IPS-18c (cell line): Measurements from ENCODE around the gene EXD3.

Source experiments
- H3K4me3 ChIP-seq: 2 replicates; pipeline ENCODE4 v1.7.0; 2013; ENCODE audit warnings: low read depth, mild to moderate bottlenecking, low read length, moderate library complexity; ENCODE audit not compliant: insufficient read depth
- H3K9me3 ChIP-seq: one replicate; pipeline ENCODE4 v1.6.1; 2013; ENCODE audit warnings: mild to moderate bottlenecking, low read length, moderate library complexity; ENCODE audit not compliant: control insufficient read depth, insufficient read depth

EXD3 gene

DNA sequence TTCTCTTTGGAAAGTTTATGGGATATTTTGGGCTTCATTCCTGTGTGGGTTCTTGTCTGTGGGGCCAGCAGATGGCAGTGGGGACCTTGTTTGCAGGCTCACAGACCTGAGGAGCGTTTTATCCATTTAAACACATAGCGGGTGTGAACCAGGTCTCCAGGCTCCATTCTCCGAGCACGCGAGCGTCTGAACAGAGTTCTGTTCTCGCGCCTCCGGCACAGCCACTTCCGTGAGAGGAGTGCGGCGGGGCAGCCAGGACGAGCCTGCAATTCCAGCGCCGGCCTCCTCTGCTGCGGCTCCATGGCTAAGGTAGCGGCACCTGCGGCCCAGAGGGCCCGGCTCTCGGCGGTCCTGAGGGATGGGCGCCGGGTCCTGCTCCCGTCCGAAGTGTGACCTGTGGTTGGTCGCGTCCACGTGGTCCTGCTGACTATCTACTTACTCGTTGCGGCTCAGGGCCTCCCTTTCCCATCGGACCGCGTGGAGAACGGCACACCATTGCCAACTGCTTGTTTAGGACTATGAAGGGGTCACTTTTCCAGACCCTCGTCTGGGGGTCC lies 128.2 kb downstream of the EXD3 start:
- peaks cover 3% of the 10 kb centered on the region for H3K9me3 ChIP-seq
- H3K4me3 ChIP-seq = peak overlapping the region; percentile 16; the same call in 1 of the 2 replicates

DNA sequence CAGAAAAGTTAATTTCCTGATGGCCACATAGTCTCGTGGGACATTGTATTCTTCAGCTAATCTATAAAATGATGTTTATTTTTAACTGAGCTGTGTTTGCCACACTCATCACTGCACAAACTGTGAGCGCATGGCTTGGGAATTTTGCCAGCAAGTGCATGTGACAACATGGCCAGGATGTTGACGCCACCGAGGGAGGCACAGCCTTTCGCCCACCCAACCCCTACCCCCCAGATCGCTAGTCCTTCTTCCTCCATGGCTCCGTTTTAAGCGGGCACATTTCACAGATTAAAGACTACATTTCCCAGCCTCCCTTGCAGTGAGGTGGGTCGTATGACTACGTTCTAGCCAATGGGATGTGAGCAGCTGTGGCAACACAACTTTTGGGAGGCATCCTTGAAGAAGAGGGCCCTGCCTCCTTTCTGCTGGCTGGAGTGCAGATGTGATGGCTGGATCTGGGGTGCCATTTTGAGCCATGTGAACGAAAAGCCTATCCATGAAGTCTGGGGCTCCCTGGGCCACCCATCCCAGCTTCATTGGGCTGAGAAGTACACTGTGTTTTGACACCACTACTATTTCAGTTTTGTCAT lies 128.8 kb downstream of the EXD3 start:
- no peak overlapping the region for H3K4me3 ChIP-seq
- H3K9me3 ChIP-seq = peaks cover 3% of the 10 kb centered on the region

DNA sequence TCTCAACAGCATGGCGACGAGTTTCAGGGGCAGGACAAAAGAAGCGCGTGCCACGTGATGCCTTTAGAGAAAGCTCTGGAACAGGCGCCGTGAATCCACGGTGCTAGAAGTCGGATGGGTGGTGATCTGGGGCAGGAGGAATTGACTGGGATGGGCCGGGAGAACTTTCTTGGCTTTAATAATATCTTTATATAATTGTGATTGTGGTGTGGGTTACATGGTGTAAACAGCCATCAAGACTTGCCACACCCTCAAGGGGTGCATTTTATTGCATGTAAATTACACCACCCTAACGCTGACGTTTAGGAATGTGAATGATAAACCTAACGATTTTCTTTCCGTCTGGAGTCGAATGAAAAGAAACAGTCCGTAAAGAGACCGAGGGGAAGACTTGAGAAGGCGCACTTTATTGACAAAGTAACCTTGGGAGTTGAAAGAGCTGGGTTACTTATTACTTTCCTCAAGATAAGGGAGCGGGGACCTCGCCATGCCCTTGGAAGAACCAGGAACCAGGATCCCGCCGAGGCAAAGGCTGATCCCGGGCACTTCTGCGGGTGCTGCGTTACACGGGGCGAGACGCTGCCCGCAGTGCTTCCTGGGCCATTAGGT lies 129.4 kb downstream of the EXD3 start:
- Histone ChIP-seq H3K9me3 (peaks cover 3% of the 10 kb centered on the region), H3K4me3 (no peak overlapping the region)

DNA sequence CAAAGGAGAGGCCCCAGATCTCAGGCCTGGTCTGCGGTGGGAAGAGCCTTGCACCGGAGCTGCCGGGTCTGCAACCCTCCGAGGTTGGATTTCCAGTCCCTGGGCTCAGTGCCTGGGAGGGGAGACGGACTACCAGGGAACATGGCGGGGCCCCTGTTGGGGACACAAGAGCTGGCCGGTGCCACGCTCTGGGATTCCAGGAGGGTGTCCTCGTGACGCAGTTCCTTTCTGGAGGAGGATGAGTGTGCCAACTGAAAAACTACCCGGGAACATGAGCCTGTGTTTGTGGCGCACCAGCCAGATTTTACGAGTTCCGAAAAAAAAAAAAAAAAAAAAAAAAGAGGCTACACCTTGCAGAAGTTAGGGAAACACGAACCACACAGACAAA lies 129.9 kb downstream of the EXD3 start:
- Histone ChIP-seq H3K4me3 (no peak overlapping the region), H3K9me3 (peaks cover 3% of the 10 kb centered on the region)

DNA sequence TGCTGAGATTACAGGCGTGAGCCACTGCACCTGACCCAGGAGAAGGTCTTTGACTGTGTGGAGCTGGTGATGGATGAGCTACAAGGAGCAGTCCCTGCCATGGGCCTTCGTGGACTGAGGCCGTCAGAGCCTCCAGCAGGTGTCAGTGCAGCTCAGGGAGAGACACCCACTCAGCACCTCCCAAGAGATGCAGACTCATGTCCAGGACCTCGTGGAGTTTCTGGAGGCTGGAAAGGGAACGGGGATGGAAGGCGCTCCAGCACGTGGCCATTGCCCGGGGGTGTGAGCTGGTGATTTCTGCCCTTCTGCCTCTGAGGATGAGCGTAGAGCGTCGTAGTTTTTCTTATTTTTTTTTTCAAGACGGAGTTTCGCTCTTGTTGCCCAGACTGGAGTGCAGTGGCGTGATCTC lies 136.0 kb downstream of the EXD3 start:
- Histone ChIP-seq H3K4me3 (no peak overlapping the region), H3K9me3 (no peaks in the 10 kb centered on the region)

DNA sequence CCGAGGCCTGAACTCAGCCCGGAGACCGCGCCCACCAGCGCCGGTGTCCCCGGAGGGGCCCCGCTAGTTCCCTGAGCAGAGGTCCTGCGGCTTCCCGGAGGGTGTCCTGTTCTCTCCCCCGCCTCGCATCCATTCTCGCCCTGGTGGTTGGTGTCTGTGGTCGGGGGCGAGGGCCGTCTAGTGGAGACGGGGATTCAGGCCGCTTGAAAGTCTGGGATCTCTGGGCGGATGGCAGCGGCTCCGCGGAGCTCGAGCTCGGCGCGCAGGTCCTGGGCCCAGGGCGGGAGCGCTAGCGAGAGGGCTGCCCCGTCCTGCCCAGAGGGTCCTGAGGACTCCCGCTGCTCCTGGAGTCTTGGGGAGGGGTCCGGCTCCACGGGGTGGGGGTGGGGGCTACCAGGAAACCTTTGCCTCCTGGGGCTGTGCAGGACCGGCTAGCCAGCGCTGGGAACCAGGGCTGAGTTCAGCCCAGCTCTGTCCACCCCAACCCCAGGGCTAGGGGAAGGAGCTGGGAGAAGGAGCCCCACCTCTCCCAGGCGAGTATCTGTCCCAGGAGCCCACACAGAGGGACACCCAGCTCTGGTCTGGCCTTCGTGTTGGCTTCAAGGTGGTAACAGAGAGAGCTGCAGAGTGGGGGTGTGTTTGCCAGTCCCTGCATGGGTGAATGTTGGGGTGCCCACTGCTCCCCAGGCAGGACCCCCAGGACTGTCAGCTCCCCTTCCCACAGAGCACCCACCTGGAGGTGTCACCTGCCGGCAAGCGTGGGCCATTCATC lies 141.4 kb downstream of the EXD3 start:
- Histone ChIP-seq H3K9me3 (no peaks in the 10 kb centered on the region), H3K4me3 (peak overlapping the region; percentile 58)

DNA sequence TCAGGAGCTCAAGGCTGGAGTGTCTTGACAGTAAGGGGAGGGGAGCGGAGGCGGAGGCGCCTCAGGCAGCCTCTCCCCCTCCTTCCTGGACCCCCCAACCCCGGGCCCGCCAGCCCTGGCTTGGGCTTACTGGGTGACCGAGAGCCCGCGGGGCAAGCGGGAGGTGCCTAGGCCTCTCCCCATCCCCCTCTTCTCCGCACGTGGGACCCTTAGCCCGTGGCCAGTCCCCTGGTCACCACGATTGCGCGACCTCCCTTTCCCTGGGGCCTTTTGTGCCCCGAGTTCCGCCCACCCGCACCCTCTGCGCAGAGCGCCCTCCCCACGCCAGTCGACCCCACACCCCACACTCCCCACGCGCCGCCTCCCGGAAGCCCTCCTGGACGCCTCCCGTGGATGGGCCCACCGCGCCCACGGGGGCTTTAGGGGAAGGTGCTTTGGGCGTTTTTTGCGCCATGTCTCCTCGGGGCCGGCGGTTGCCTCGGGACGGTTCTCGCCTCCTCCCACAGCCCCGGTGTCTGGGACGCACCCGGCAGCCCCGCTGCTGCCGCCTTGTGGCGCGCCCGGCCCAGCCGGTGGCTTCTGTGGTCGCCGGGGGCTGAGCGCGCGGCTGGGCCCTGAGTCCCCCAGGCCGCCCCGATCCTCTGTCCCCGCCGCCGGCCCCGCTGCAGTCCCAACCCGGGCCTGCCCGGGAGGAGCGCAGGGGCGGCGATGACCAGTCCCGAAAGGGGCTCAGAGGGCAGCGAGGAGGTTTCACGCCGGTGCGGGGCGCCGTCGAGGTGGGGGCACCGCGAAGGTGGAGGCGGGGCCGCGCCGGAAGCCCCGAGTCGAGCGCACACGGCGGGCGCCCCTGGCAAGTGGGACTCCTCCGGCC lies 142.3 kb downstream of the EXD3 start:
- Histone ChIP-seq H3K4me3 (peak overlapping the region; percentile 58), H3K9me3 (no peaks in the 10 kb centered on the region)

DNA sequence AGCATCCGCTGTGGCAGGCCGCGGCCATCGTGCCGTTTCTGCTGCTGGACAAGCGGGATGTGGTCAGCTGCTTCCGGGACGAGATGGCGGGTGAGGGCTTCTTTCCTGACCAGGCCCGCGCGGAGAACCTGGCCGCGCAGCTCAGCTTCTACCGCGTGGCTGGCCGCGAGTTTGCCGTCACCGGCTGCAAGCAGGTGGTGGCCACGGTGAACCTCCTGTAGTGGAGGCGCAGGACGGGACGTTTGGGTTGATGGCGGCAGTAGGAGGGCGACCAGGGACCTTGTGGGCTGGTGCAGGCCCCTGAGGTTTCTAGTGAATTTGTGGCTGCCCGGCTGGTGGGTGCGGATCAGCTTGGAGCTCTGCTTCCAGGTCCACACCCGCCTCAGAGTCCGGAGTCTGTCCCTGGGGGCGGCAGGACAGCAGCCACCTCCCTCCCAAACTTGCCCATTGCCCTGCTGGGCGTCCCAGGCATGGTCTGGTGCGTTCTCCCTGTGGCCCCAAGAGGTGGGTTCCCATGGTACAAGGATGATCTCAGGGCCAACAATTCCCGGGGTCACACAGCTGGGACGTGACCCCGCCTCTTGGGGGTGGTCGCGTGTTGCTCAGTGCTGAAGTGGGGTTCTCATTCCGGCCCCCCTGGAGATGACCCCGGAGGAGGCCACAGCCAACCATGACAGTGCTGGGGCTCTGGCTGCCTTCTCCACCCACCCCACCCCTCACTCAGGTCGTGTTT lies 143.1 kb downstream of the EXD3 start:
- H3K9me3 ChIP-seq = no peaks in the 10 kb centered on the region
- H3K4me3 ChIP-seq = no peak overlapping the region

DNA sequence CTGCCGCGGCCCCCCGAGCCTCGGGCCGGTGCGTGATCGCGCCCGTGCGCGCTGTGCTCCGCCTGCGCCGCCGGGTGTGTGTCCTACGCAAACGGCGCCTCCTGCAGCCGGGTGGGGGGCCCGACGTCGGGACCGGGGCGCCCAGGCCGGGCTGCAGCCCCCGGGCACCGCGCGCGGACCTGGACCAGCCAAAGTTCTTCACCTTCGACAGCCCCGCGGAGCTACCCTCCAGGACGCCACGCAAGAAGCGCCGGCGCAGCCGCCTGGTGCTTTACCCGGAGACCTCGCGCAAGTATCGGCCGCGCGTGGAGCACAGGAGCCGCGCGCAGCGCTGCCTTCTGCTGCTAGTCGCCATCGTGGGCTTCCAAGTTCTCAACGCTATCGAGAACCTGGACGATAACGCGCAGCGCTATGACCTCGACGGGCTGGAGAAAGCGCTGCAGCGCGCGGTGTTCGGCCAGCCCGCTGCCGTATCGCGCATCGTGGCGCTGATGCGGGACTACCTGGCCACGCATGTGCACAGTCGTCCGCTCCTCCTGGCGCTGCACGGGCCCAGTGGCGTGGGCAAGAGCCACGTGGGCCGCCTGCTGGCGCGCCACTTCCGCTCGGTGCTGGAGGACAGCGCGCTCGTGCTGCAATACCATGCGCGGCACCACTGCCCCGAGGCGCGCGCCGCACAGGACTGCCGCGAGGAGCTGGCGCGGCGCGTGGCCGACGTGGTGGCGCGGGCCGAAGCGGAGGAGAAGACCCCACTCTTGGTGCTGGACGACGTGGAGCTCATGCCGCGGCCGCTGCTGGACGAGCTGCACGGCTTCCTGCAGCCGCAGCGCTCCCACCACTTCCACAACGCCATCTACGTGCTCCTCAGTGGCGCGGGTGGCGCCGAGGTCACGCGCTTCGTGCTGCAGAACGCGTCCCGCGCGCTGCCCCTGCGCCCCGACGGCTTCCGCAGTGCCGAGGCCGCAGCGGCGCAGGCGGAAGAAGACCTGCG lies 143.9 kb downstream of the EXD3 start:
- Histone ChIP-seq H3K9me3 (no peaks in the 10 kb centered on the region), H3K4me3 (peak overlapping the region; percentile 24; the same call in 1 of the 2 replicates)

DNA sequence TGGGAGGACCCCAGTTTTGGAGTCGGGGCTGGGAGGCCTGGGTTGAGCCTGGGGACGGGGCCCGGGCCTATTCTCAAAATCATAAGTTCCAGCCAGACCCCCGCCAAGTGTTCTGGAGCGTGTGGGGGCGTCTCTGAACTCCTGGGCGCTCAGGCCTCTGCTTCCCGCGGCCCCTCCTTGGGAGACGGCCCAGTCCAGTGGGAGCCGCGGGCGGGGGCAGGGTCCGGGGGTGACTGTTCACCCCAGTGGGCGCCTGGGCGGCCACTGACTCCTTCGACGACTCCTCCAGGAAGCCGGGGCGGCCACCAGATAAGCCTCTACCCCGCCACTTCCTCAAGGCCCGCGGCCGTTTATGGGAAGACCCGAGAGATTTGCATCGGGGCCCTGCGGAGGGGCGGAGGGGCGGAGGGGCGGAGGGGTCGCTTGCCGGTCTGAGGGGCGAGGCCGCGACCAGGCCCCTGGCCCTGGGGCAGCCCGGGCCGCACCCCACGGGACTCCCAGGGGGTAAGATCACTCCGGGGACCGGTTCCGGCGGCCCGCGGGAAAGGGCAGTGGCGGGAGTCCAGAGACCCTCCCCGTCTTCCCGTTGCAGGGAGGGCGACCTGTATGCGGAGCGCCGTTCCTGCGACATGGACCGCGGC lies 144.8 kb downstream of the EXD3 start:
- Histone ChIP-seq H3K4me3 (peak overlapping the region; percentile 38), H3K9me3 (no peaks in the 10 kb centered on the region)

DNA sequence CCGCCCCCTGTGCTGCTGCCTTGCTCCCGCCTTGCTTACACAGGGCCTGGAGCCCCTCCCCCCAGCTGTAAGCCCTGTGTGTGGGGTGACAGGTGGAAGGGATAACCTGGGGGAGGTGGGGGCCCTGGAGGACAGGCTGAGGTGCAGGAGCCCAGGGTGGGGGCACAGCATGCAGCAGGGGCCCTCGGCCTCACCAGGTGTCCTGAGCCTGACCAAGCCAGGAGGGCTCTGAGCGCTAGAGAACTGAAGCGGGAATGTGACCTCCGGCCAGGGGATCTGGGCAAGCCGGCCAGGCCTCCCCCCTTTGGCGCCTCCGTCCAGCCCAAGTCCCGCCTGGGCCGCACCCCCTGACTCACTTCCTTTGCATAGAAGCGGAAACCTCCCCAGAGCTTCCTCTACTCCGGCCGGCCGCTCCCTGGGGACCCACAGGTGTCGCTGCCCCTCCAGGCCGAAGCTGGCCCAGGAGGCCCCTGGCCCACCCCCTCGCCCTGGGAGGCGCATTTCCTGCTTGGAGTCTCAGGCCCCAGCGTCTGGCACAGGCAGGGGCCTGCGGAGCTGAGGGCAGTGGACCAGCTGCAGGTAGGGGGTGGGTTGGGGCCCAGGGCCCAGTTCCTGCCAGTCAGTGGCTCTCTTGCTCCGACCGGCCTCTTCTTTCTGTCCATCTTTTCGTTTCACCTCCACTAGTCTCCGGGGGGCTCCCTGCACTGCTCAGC lies 145.5 kb downstream of the EXD3 start, which contains the start of gene TOR4A:
Gene TOR4A, plus strand, starts transcription at position 398 of the 713 bp plus-strand sequence. CDS start 964 bp downstream, outside the sequence.
- H3K4me3 ChIP-seq = peak within 1 kb of the TSS; percentile 38
- no peaks in the 10 kb centered on the region for H3K9me3 ChIP-seq

DNA sequence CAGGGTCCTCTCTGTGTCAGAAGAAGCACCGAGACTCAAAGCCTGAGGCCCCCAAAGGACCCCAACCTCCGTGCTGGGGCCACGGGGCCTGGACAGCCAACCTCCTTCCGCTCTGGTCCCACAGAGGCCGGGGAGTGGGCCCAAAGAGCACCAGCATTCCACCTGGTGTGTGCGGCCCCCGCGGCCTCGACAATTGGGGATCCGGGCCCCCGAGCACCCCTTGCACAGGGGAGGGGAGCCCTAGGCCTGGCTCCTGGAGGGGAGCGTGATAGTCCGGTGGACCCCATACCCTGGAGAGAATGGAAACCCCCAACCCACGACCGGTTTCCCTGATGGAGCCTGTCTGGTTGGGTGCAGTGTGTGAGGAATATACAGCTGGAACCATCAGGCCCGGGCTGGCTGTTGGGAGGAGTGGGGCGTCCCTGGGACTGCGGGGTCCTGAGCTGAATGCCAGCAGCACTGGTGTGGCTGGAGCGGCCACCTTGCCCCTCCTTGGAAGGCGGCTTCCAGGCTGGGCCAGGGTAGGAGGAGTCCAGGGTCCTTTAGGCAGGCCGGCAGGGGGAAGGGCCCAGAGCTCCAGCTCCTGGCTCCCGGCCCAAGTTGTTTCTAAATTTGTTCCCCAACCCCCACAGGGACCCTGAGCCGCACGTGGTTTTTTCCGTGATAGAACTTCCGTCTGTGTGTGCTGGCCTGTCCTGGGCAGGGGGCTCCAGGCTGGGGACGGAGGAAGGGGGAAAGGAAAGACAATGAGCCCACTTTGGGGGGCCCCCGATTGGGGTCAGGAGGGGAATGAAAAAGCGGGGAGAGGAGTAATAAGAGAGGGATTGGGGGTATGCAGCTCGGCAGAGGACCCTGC lies 146.3 kb downstream of the EXD3 start:
- peak overlapping the region; percentile 24 for H3K4me3 ChIP-seq
- no peaks in the 10 kb centered on the region for H3K9me3 ChIP-seq

DNA sequence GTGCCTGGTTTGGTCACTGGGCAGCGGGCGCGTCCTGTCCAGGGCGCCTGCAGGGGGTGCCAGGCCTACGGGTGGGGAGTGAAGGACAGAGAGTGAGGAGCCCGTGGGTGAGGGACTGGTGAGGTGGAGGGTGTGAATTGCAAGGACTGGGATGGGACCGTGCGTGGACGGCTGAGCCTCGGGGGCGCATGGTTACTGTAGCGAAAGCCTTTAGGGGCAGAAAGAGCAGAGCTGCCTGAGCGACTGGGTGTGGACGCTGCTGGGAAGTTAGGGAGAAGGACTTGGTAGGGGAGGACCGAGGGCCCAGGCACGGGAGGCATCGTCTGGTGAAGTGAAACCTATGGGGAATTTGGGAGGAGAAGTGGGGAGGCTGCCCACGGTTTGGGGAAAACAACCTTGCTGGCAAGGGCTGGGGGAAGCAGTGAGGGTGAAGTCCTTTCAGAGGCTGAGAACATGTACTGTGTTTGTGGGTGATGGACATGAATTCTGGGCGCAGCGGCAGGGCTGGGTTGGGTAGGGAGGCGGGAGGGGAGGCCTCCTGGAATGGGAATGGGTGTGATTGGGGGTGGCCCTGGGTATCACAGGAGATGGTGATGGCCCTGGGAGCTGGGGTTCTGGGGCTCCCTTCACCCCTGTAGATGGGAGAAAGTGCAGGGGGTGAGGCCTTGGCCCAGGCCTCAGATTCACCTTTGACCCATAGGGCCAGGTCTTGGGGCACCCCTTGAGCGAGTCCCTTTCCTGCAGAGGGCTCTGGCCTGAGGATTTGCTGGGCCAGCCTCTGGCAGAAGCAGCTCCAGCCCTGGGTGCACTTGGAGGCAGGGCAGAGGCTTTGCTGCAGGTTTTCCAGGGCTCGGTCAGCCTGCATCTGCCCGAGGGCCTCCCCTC lies 147.1 kb downstream of the EXD3 start:
- Histone ChIP-seq H3K9me3 (no peaks in the 10 kb centered on the region), H3K4me3 (no peak overlapping the region)
